H9 (cell line): Measurements from ENCODE around the gene RORB. TPM values are rescaled to one million over a fixed set of nuclear protein-coding genes. Genes with fewer than 3 reads are reported as not detected.

ENCODE experiments used
- DNase-seq: peaks from one replicate; pipeline ENCODE4 v3.0.0-alpha.2; 2017
- H2AFZ ChIP-seq: one replicate; pipeline ENCODE4 v1.6.1; 2013; ENCODE audit warnings: mild to moderate bottlenecking, low read length, control low read depth, moderate library complexity
- H2AK5ac ChIP-seq: 2 replicates; pipeline ENCODE4 v1.6.1; 2013; ENCODE audit warnings: low read length, control low read depth, mixed read lengths; ENCODE audit not compliant: insufficient read length
- H2BK120ac ChIP-seq: one replicate; pipeline ENCODE4 v1.6.1; 2013; ENCODE audit warnings: low read depth, mild to moderate bottlenecking, low read length, control low read depth, inconsistent platforms; ENCODE audit not compliant: poor library complexity, severe bottlenecking
- H2BK12ac ChIP-seq: 2 replicates; pipeline ENCODE4 v1.6.1; 2013; ENCODE audit warnings: low read length, control low read depth, mixed read lengths, low read depth; ENCODE audit not compliant: insufficient read length
- H2BK15ac ChIP-seq: 2 replicates; pipeline ENCODE4 v1.6.1; 2013; ENCODE audit warnings: low read depth, low read length, control low read depth
- H2BK20ac ChIP-seq: one replicate; pipeline ENCODE4 v1.6.1; 2013; ENCODE audit warnings: low read depth, mild to moderate bottlenecking, low read length, control low read depth, inconsistent platforms; ENCODE audit not compliant: poor library complexity, severe bottlenecking
- H2BK5ac ChIP-seq: 2 replicates; pipeline ENCODE4 v1.6.1; 2013; ENCODE audit warnings: low read length, control low read depth, mixed read lengths; ENCODE audit not compliant: insufficient read length
- H3K14ac ChIP-seq: 2 replicates; pipeline ENCODE4 v1.6.1; 2013; ENCODE audit warnings: low read length, control low read depth; ENCODE audit not compliant: insufficient read depth
- H3K18ac ChIP-seq: 2 replicates; pipeline ENCODE4 v1.6.1; 2013; ENCODE audit warnings: low read depth, mild to moderate bottlenecking, mixed read lengths, low read length, control low read depth; ENCODE audit not compliant: insufficient read length
- H3K23ac ChIP-seq: 2 replicates; pipeline ENCODE4 v1.6.1; 2013; ENCODE audit warnings: low read length, control low read depth, mixed read lengths, low read depth; ENCODE audit not compliant: insufficient read length
- H3K23me2 ChIP-seq: 2 replicates; pipeline ENCODE4 v1.6.1; 2013; ENCODE audit warnings: low read depth, mild to moderate bottlenecking, mixed read lengths, low read length, control low read depth; ENCODE audit not compliant: insufficient read length, poor library complexity, severe bottlenecking
- H3K27ac ChIP-seq: 2 replicates; pipeline ENCODE4 v1.5.1; 2013; ENCODE audit warnings: low read length, control low read depth, mixed read lengths, low read depth; ENCODE audit not compliant: insufficient read length
- H3K27me3 ChIP-seq: 2 replicates; pipeline ENCODE4 v1.6.1; 2013; ENCODE audit warnings: low read length, control low read depth, inconsistent platforms; ENCODE audit not compliant: insufficient read depth
- H3K4ac ChIP-seq: 2 replicates; pipeline ENCODE4 v1.6.1; 2013; ENCODE audit warnings: low read depth, mild to moderate bottlenecking, control low read depth, inconsistent platforms, low read length, moderate library complexity
- H3K4me1 ChIP-seq: 2 replicates; pipeline ENCODE4 v1.6.1; 2013; ENCODE audit warnings: low read length, control low read depth, inconsistent platforms; ENCODE audit not compliant: insufficient read depth
- H3K4me2 ChIP-seq: 2 replicates; pipeline ENCODE4 v1.6.1; 2013; ENCODE audit warnings: low read length, control low read depth, mixed read lengths; ENCODE audit not compliant: insufficient read length, insufficient read depth
- H3K56ac ChIP-seq: 2 replicates; pipeline ENCODE4 v1.6.1; 2013; ENCODE audit warnings: low read depth, mild to moderate bottlenecking, mixed read lengths, low read length, control low read depth; ENCODE audit not compliant: insufficient read length
- H3K79me1 ChIP-seq: 2 replicates; pipeline ENCODE4 v1.6.1; 2013; ENCODE audit warnings: low read depth, mild to moderate bottlenecking, moderate library complexity, low read length, control low read depth, inconsistent platforms; ENCODE audit not compliant: insufficient read depth, poor library complexity, severe bottlenecking
- H3K79me2 ChIP-seq: 2 replicates; pipeline ENCODE4 v1.6.1; 2013; ENCODE audit warnings: low read length, control low read depth, inconsistent platforms; ENCODE audit not compliant: insufficient read depth
- H3K9ac ChIP-seq: 2 replicates; pipeline ENCODE4 v1.6.1; 2013; ENCODE audit warnings: low read length, control low read depth, mixed read lengths; ENCODE audit not compliant: insufficient read length; ENCODE audit errors: extremely low read depth
- H3K9me3 ChIP-seq: one replicate; pipeline ENCODE4 v1.6.1; 2013; ENCODE audit warnings: low read depth, low read length, inconsistent platforms; ENCODE audit not compliant: control insufficient read depth
- H3T11ph ChIP-seq: one replicate; pipeline ENCODE4 v1.6.1; 2013; ENCODE audit warnings: mild to moderate bottlenecking, low read length, control low read depth, inconsistent platforms
- H4K20me1 ChIP-seq: one replicate; pipeline ENCODE4 v1.6.1; 2013; ENCODE audit not compliant: control insufficient read depth, insufficient read length, insufficient read depth
- H4K5ac ChIP-seq: 2 replicates; pipeline ENCODE4 v1.6.1; 2013; ENCODE audit warnings: low read depth, mild to moderate bottlenecking, mixed read lengths, low read length, control low read depth; ENCODE audit not compliant: insufficient read length
- H4K8ac ChIP-seq: replicated peaks from 2 replicates; pipeline ENCODE4 v1.6.1; 2013; ENCODE audit warnings: low read length, control low read depth, mixed read lengths, low read depth; ENCODE audit not compliant: insufficient read length
- H4K91ac ChIP-seq: 2 replicates; pipeline ENCODE4 v1.6.1; 2013; ENCODE audit warnings: low read depth, mild to moderate bottlenecking, moderate library complexity, mixed read lengths, low read length, control low read depth; ENCODE audit not compliant: insufficient read length
- H3K27ac Mint-ChIP-seq, 3 experiments: 2 replicates in 2 of 3; 3 replicates in 1 of 3; pipeline ENCODE4 v1.8.0; 2020 to 2021; ENCODE audit warnings: mixed read lengths in 3 of 3, mild to moderate bottlenecking in 1 of 3, moderate library complexity in 1 of 3
- H3K27me3 Mint-ChIP-seq: 2 replicates; pipeline ENCODE4 v1.8.0; 2021; ENCODE audit warnings: low read depth, mild to moderate bottlenecking, moderate library complexity, mixed read lengths
- H3K36me3 Mint-ChIP-seq, 3 experiments: 2 replicates in 2 of 3; 3 replicates in 1 of 3; pipeline ENCODE4 v1.8.0; 2020 to 2021; ENCODE audit warnings: low read depth in 3 of 3, mixed read lengths in 3 of 3; ENCODE audit not compliant: insufficient read depth in 1 of 3
- H3K4me1 Mint-ChIP-seq, 2 experiments: 2 replicates each; pipeline ENCODE4 v1.8.0; 2020; ENCODE audit warnings: mixed read lengths in 2 of 2
- H3K4me3 Mint-ChIP-seq, 2 experiments: 2 replicates in 1 of 2; 3 replicates in 1 of 2; pipeline ENCODE4 v1.8.0; 2020 to 2021; ENCODE audit warnings: mild to moderate bottlenecking in 2 of 2, mixed read lengths in 2 of 2, moderate library complexity in 1 of 2
- H3K9me3 Mint-ChIP-seq, 2 experiments: 2 replicates in 1 of 2; 3 replicates in 1 of 2; pipeline ENCODE4 v1.8.0; 2020; ENCODE audit warnings: mild to moderate bottlenecking in 2 of 2, mixed read lengths in 2 of 2, moderate library complexity in 1 of 2
- WGBS: extraction: QIAGEN DNeasy Blood & Tissue Kit; methylation state at CpG from one replicate; pipeline ENCODE4 v1.1.7; 2013; ENCODE audit warnings: missing lambda C conversion rate, low lambda C conversion rate, mixed read lengths; ENCODE audit not compliant: insufficient read length; ENCODE audit errors: extremely low coverage; 5-methylcytosine and 5-hydroxymethylcytosine counted together
- total RNA-seq: library from RNA; stranded (reverse); gene quantifications from 2 replicates; pipeline ENCODE4 v1.2.1, GENCODE V29; 2021
- TF ChIP-seq, protein P1 (sequence below): fragments of 200-600 bp; sonication (generic); conservative IDR thresholded peaks from 3 replicates; pipeline ENCODE4 v1.8.0; 2021; ENCODE audit warnings: antibody characterized with exemption, mild to moderate bottlenecking

RORB gene
- total RNA-seq, 1 experiment from 2014 or later = 0.31 TPM

DNA sequence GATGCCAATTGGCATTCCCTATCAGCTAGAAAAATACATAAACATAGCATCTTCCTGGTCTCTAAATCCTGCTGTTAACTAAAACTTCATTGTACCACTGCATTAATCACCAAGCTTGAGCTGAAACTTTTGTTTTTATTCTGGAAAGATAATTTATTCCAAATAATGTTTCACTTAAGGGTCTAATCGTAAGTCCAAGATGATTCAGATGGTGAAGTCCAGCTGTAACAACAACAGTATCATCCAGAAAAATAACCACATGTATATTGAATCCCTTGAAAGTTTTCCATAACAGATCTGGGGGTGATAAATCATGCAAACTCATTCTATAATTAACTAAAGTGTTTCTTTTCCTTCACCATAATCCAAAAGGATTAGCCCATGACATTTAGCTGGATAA, 23.9 kb downstream of the RORB start:
- Histone ChIP-seq H2BK15ac (no peak overlapping the region), H3K9me3 (no peaks in the 10 kb centered on the region), H3K18ac (no peak overlapping the region), H3K4me2 (no peak overlapping the region), H3K27ac (no peak overlapping the region), H3K23ac (no peak overlapping the region), H3K56ac (no peak overlapping the region), H3K4ac (no peak overlapping the region), H2BK12ac (no peak overlapping the region), H3K79me1 (no peaks in the 10 kb centered on the region), H3K4me1 (peaks cover 3% of the 10 kb centered on the region; the same call in 1 of the 2 replicates), H4K5ac (no peak overlapping the region), H3K23me2 (no peaks in the 10 kb centered on the region), H2BK20ac (no peak overlapping the region), H4K20me1 (no peaks in the 10 kb centered on the region), H3K27me3 (no peaks in the 10 kb centered on the region), H2AK5ac (no peak overlapping the region), H4K8ac (no peak overlapping the region), H2BK5ac (no peak overlapping the region), H3T11ph (no peak overlapping the region), H2AFZ (no peak overlapping the region), H3K79me2 (no peaks in the 10 kb centered on the region), H3K14ac (no peak overlapping the region), H3K9ac (no peak overlapping the region), H4K91ac (no peak overlapping the region), H2BK120ac (no peak overlapping the region)
- DNase-seq = no peak
- TF ChIP-seq, protein P1, sequence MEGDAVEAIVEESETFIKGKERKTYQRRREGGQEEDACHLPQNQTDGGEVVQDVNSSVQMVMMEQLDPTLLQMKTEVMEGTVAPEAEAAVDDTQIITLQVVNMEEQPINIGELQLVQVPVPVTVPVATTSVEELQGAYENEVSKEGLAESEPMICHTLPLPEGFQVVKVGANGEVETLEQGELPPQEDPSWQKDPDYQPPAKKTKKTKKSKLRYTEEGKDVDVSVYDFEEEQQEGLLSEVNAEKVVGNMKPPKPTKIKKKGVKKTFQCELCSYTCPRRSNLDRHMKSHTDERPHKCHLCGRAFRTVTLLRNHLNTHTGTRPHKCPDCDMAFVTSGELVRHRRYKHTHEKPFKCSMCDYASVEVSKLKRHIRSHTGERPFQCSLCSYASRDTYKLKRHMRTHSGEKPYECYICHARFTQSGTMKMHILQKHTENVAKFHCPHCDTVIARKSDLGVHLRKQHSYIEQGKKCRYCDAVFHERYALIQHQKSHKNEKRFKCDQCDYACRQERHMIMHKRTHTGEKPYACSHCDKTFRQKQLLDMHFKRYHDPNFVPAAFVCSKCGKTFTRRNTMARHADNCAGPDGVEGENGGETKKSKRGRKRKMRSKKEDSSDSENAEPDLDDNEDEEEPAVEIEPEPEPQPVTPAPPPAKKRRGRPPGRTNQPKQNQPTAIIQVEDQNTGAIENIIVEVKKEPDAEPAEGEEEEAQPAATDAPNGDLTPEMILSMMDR = no peak
- Mint-ChIP-seq H3K27me3 (no peaks in the 10 kb centered on the region), H3K36me3 (no peaks in the 10 kb centered on the region), H3K4me1 (peaks cover 17 to 28% of the 10 kb centered on the region in 2 experiments), H3K4me3 (no peak overlapping the region), H3K9me3 (no peaks in the 10 kb centered on the region), H3K27ac (no peak overlapping the region)
- no CpG with 5 or more reads among the region's 1 CpG for WGBS
